ENCODE data around the gene FOXJ3.

The FOXJ3 gene

DNA sequence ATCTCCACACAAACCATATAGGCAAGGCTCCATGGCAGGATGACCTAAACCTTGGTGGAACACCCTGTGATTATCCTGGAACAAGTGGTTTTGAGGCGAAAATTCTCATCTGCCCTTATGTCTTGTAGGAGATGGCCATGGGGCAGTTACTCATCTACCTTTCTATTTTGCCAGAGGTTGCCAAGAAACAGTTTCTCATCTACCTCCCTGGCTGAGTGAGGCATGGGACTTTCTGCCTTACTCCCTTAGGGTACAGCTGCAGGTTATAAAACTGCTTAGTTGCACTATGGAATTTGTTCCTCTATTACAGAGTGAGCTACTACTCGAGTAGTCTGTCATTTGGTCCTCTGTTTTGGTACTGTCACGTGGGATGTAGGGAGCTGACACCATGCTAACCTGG, 139.2 kb downstream of the FOXJ3 start:
- no peak for DNase-seq

DNA sequence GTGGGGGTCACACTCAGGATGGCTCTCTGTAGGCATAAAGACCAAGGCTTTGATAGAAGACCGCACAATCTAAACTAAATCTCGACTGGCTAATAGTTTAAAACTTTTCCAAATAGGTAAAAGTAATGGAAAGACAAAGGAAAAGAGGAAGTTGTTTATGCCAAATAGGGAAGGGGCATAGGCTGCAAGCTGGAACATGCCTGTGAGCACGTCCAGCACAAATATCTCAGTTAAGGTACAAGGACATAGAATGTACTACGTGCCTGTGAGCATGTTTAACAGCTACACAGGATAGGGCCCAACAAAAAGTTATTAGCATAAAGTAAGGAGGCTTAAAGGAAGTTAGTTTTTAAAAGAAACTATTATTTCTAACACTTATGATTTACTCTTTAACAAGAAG, 142.9 kb downstream of the FOXJ3 start:
- DNase-seq = no peak

DNA sequence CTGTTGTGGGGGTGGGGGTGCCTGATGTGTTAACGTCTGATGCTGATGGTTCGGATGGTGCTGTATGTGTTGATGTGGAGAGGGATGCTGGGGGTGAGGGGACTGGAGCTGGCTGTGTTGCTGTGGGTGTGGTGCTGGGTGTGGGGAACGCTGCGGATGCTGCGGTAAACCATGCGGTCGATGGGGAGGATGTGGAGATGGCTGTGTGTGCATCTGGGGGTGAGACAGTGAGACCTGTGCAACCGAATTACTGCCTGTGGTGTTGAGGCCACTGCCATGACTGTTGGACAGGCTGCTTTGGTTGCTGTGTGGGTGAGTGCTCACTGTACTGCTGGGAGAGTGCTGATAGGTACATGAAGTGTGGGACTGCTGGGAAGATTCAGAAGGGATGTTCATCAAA, 143.7 kb downstream of the FOXJ3 start:
- no peak for DNase-seq

GRCh38 chr1:42189931-42190853, 144.8 kb downstream of the FOXJ3 start:
- DNase-seq = no peak

DNA sequence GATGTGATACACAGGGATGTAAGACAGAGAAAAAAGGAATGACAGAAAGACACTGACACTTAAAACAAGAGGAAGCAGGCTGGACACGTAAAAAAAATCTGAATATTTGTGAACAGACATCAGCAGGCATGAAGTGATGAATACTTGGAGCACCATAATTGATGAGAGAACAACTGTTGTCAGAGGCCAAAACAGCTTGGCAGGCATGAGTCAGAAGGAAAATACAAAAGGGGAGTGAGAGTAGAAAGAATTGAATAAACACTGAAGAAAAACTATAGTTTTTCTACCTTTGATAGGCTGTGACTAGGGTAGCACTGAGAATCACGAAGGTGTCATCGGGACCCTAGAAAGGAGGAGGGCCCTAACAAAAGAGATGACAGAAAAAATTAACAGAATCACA, 148.9 kb downstream of the FOXJ3 start:
- no peak for DNase-seq

- no peak for DNase-seq
Observed at GRCh38 chr1:42184616-42185015, 150.4 kb downstream of the FOXJ3 start.

DNA sequence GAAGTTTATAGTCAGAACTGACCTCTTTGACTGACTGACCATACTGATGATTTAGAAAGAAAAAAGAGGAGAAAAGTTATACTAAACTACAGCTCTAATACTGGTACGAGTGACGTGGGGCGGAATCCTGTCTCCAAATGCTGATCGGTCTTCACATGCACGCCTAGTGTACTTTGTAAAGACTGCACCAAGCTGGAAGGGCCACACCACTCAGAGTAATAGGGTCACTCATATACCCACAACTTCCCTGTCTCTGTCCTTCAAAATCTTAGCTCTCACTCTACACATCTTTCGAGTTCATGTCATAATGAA, 151.1 kb downstream of the FOXJ3 start:
- no peak for DNase-seq

GRCh38 chr1:42183210-42183956, 151.7 kb downstream of the FOXJ3 start:
- no peak for DNase-seq

DNA sequence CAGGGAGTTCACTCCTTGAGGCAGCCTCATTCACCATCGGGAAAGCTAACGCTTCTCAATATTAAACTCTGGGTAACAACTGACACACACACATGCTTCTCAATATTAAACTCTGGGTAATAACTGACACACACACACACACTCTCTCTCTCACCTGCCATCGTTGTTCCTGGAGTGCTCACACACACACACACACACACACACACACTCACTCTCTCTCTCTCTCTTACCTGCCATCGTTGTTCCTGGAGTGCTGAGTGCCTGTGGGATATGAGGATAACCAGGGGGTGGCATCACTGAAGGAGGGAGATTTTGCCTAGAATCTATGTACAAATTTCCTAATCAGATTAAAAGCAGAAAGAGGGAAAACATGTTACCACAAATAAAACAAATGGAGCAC, 153.3 kb downstream of the FOXJ3 start:
- DNase-seq = no peak

DNA sequence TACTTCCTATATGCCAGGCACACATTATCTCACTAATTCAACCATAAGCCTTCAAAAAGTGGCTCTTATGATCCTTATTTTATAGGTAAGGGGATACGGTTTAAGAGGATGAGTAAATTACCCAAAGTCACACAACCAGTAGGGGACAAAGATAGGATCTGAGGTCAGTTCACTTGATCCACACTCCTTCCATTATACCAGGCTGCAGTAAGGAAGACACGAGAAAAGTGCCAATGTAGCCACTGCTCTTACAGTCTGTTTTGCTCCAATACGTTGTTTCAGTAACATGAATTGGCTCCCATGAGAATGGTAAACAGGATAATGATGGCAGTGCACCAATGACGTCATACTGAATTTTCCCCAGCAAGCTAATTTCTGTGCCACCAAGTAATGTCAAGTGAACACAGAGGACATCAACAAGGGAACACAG, 155.1 kb downstream of the FOXJ3 start:
- DNase-seq = no peak

GRCh38 chr1:42179275-42179674, 155.8 kb downstream of the FOXJ3 start:
- no peak for DNase-seq

DNA sequence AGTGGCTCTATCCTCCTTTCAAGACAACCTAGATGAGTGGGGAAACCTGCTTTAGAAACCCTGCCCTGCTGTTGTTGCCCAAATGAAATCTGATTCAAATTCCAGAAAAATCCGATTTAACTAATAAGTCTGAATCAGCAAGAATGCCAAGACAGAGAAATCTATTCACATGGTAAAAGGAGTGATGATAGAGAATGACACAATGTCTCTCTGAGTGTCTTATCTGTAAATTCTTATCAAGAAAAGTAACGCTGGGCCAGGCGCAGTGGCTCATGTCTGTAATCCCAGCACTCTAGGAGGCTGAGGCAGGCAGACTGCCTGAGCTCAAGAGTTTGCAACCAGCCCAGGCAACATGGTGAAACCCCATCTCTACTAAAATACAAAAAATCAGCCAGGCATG, 156.8 kb downstream of the FOXJ3 start:
- no peak for DNase-seq

- peak in 51 of 58 donors; percentile 10 to 87 (median 53) for DNase-seq
Observed at GRCh38 chr1:42177541-42177981, 157.5 kb downstream of the FOXJ3 start.

- DNase-seq = peak in 12 of 58 donors; percentile 8 to 34 (median 10)
Observed at GRCh38 chr1:42176902-42177519, 158.0 kb downstream of the FOXJ3 start.

DNA sequence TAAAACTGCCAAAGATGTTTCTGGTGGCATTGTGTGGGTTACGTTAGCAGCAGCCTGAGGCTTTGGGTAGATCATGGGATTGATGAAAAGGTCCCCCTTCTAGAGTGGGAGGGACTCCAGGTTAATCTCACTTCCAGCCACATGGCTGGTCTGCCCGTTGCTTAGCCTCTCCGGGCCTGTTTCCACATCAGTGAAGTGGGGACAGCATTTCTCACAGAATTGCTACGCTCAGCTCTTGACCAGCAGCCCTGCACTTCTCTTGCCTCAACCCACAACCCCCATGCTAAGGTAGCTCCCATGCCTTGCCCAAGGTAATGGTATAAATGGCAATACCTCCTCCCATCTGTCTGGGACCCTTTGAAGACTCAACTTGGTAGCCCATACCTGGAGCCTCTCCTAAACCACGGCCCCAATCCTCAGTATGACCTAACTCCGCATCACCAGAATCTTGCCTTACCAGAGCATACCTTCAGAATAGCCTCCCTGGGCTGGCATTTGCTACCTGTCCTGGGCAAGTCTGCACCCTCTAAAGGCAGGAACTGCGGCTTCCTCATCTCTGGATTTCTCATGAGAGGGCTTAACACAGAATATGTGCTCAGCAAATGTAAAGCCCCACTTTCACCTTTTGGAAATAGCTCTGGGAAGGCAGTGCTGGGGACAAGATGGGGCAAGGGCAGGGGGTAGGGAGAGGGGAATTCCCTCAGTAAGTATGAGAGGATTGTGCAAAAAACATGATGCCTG, 159.6 kb downstream of the FOXJ3 start:
- no peak for DNase-seq

GRCh38 chr1:42173961-42174735, 160.9 kb downstream of the FOXJ3 start:
- peak in 11 of 58 donors; percentile 11 to 41 (median 24) for DNase-seq

- DNase-seq = peak in 50 of 58 donors; percentile 7 to 80 (median 40)
Observed at GRCh38 chr1:42173155-42173933, 161.7 kb downstream of the FOXJ3 start.

GRCh38 chr1:42172381-42173133, 162.5 kb downstream of the FOXJ3 start:
- DNase-seq = peak in 6 of 58 donors; percentile 11 to 39 (median 18)
